KMS-11 (cell line): ENCODE results near the gene ADO.
"Not testable (repeated sequence)": the region's sequence is repeated elsewhere in the genome, so short reads cannot be mapped to it uniquely, and the experiment has no call there.

Experiments
- H2AFZ ChIP-seq: fragments of 200-600 bp; sonication (generic); 2 replicates; pipeline ENCODE4 v1.6.1; 2016; ENCODE audit warnings: antibody characterized with exemption, mixed run types, low read depth
- H3K27ac ChIP-seq: fragments of 200-600 bp; sonication (generic); 2 replicates; pipeline ENCODE4 v1.6.1; 2016; ENCODE audit warnings: mild to moderate bottlenecking, mixed run types
- H3K27me3 ChIP-seq: fragments of 200-600 bp; sonication (generic); 2 replicates; pipeline ENCODE4 v1.6.1; 2017; ENCODE audit warnings: mild to moderate bottlenecking, low read depth, mixed run types, moderate library complexity; ENCODE audit not compliant: insufficient read depth
- H3K36me3 ChIP-seq: fragments of 200-600 bp; sonication (generic); 2 replicates; pipeline ENCODE4 v1.6.1; 2017; ENCODE audit warnings: mild to moderate bottlenecking, mixed run types; ENCODE audit not compliant: insufficient read depth
- H3K4me1 ChIP-seq: fragments of 200-600 bp; sonication (generic); 2 replicates; pipeline ENCODE4 v1.6.1; 2016; ENCODE audit warnings: mild to moderate bottlenecking, low read depth, mixed run types; ENCODE audit not compliant: poor library complexity, severe bottlenecking
- H3K4me2 ChIP-seq: fragments of 200-600 bp; sonication (generic); 2 replicates; pipeline ENCODE4 v1.7.0; 2016; ENCODE audit warnings: mild to moderate bottlenecking, mixed run types
- H3K4me3 ChIP-seq: fragments of 200-600 bp; sonication (generic); IDR thresholded peaks from 2 replicates; pipeline ENCODE4 v1.6.1; 2017; ENCODE audit warnings: low read depth, low read length, mixed read lengths; ENCODE audit not compliant: insufficient read depth
- H3K79me2 ChIP-seq: fragments of 200-600 bp; sonication (generic); 2 replicates; pipeline ENCODE4 v1.6.1; 2016; ENCODE audit warnings: low read depth, mixed run types; ENCODE audit not compliant: insufficient read depth
- H3K9ac ChIP-seq: fragments of 200-600 bp; sonication (generic); 2 replicates; pipeline ENCODE4 v1.6.1; 2016; ENCODE audit warnings: mild to moderate bottlenecking, mixed run types
- H4K20me1 ChIP-seq: fragments of 200-600 bp; sonication (generic); 2 replicates; pipeline ENCODE4 v1.6.1; 2016; ENCODE audit warnings: mild to moderate bottlenecking, mixed run types; ENCODE audit not compliant: insufficient read depth
- CTCF ChIP-seq: fragments of 200-600 bp; sonication (generic); conservative IDR thresholded peaks from 2 replicates; pipeline ENCODE4 v1.6.1; 2017; ENCODE audit warnings: low read depth, mild to moderate bottlenecking, antibody characterized with exemption, low read length, moderate library complexity, mixed read lengths

The ADO gene

DNA sequence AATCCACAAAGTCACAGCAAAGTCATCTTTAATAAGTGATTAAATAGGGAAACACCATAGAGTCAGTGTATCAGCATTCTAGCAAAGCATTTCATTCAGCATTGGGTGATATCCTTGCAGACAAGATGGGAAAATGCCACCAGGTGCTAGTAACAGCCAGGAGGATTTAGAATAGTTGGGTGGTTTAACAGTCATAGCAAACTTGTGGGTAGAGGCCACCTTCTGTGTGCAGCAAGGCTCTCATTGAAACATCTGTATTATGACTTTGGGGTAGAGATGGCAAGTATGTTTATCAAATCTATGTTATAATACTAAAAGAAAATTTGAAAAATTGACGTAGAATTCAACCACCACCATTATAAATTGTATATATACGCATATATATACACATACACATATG, 26.4 kb upstream of the ADO start:
- Histone ChIP-seq H3K4me2 (peak overlapping the region; percentile 82), H2AFZ (no peak overlapping the region), H3K4me3 (no peak overlapping the region), H3K27ac (peak overlapping the region; percentile 60; the same call in 1 of the 2 replicates), H4K20me1 (no peaks in the 10 kb centered on the region), H3K36me3 (no peaks in the 10 kb centered on the region), H3K79me2 (no peaks in the 10 kb centered on the region), H3K4me1 (peaks cover 40% of the 10 kb centered on the region), H3K9ac (no peak overlapping the region), H3K27me3 (no peaks in the 10 kb centered on the region)
- no peak for TF ChIP-seq CTCF

DNA sequence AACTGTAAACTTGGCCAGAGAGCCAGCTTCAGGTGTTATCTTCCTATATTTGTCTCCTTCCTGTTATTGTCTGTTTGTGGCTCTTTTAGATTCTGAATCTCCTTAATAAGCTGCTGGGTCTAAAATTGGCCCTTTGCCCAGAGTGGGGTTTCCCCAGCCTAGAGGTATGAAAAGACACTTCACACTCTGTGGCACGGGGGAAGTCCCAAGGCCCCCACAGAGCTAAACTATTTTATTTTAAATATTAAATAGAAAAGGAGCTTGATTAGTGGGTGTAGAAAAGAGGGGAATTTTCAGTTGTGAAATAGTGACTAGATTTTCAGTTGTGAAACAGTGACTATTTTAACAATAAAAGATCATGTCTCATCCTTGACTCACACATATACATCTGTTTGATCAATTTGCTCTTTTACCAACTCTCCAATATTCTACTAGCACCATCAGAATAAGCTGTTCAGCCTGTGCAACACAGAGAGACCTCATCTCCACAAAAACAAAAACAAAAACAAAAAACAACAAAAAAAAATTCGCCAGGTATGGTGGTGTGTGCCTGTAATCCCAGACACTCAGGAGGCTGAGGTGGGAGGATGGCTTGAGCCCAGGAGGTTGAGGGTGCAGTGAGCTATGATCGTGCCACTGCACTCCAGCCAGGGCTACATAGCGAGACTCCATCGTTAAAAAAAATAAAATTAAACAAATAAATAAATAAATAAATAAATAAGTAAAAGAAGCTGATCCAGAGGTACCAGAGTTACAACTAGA, 24.9 kb upstream of the ADO start:
- TF ChIP-seq CTCF: no peak
- Histone ChIP-seq H3K27me3 (no peaks in the 10 kb centered on the region), H3K27ac (peak overlapping the region; percentile 60), H3K4me3 (no peak overlapping the region), H2AFZ (no peak overlapping the region), H3K4me1 (peaks cover 40% of the 10 kb centered on the region), H4K20me1 (no peaks in the 10 kb centered on the region), H3K36me3 (no peaks in the 10 kb centered on the region), H3K9ac (no peak overlapping the region), H3K79me2 (no peaks in the 10 kb centered on the region), H3K4me2 (peak overlapping the region; percentile 82)

DNA sequence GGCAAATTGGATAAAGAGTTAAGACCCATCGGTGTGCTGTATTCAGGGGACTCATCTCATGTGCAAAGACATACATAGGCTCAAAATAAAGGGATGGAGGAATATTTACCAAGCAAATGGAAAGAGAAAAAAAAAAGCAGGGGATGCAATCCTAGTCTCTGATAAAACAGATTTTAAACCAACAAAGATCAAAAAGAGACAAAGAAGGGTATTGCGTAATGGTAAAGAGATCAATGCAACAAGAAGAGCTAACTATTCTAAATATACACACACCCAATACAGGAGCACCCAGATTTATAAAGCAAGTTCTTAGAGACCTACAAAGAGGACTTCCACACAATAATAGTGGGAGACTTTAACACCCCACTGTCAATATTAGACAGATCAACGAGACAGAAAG, 20.0 kb upstream of the ADO start:
- not testable (repeated sequence) for H2AFZ ChIP-seq, H3K36me3 ChIP-seq, H4K20me1 ChIP-seq, H3K4me3 ChIP-seq, H3K27ac ChIP-seq, H3K4me1 ChIP-seq, H3K9ac ChIP-seq, H3K27me3 ChIP-seq, H3K4me2 ChIP-seq, H3K79me2 ChIP-seq

GRCh38 chr10:62788285-62788684, 16.2 kb upstream of the ADO start:
- not testable (repeated sequence) for H3K27me3 ChIP-seq, H3K36me3 ChIP-seq, H3K4me3 ChIP-seq, H3K9ac ChIP-seq, H3K27ac ChIP-seq, H4K20me1 ChIP-seq, H2AFZ ChIP-seq, H3K79me2 ChIP-seq, H3K4me1 ChIP-seq, H3K4me2 ChIP-seq

- H2AFZ ChIP-seq: no peak overlapping the region
These were observed 15.6 kb upstream of the ADO start for GRCh38 chr10:62788861-62789467.

More at GRCh38 chr10:62788861-62789467, 15.6 kb upstream of the ADO start:
- H3K27ac ChIP-seq: no peak overlapping the region
- no peak overlapping the region for H3K4me3 ChIP-seq
- H3K9ac ChIP-seq: no peak overlapping the region
- H3K27me3 ChIP-seq: no peaks in the 10 kb centered on the region
- no peaks in the 10 kb centered on the region for H3K4me1 ChIP-seq
- TF ChIP-seq CTCF: no peak
- no peak overlapping the region for H3K4me2 ChIP-seq
- H4K20me1 ChIP-seq: no peaks in the 10 kb centered on the region
- H3K79me2 ChIP-seq: no peaks in the 10 kb centered on the region
- H3K36me3 ChIP-seq: no peaks in the 10 kb centered on the region
